HG03045 (cell line): ENCODE results near the gene FTO.
"Not testable (repeated sequence)": the region's sequence is repeated elsewhere in the genome, so short reads cannot be mapped to it uniquely, and the experiment has no call there.

Experiments used
- ATAC-seq: cut with Tn5 transposase; IDR thresholded peaks from one replicate; pipeline ENCODE4 v1.9.1; 2021; ENCODE audit warnings: mild to moderate bottlenecking, moderate library complexity; ENCODE audit not compliant: unreplicated experiment

The FTO gene

GRCh38 chr16:53855056-53855455 lies 151.1 kb downstream of the FTO start:
- no peak for ATAC-seq

GRCh38 chr16:53855511-53855910 lies 151.6 kb downstream of the FTO start:
- no peak for ATAC-seq

- no peak for ATAC-seq
These were observed 156.1 kb downstream of the FTO start for GRCh38 chr16:53859995-53860540.

- no peak for ATAC-seq
These were observed 159.9 kb downstream of the FTO start for GRCh38 chr16:53863861-53864260.

GRCh38 chr16:53864819-53865493 lies 161.0 kb downstream of the FTO start:
- ATAC-seq = no peak

GRCh38 chr16:53865494-53865863 lies 161.5 kb downstream of the FTO start:
- ATAC-seq = no peak

- ATAC-seq = no peak
These were observed 162.6 kb downstream of the FTO start for GRCh38 chr16:53866520-53866919.

GRCh38 chr16:53870831-53871230 lies 166.9 kb downstream of the FTO start:
- no peak for ATAC-seq

- no peak for ATAC-seq
These were observed 168.6 kb downstream of the FTO start for GRCh38 chr16:53872248-53873221.

- no peak for ATAC-seq
These were observed 172.9 kb downstream of the FTO start for GRCh38 chr16:53876811-53877210.

GRCh38 chr16:53878216-53878615 lies 174.3 kb downstream of the FTO start:
- ATAC-seq = no peak

- ATAC-seq = no peak
These were observed 177.4 kb downstream of the FTO start for GRCh38 chr16:53881371-53881770.

- no peak for ATAC-seq
These were observed 178.4 kb downstream of the FTO start for GRCh38 chr16:53882310-53882709.

- no peak for ATAC-seq
These were observed 180.8 kb downstream of the FTO start for GRCh38 chr16:53884748-53885147.

GRCh38 chr16:53886482-53887378 lies 182.8 kb downstream of the FTO start:
- ATAC-seq = no peak

GRCh38 chr16:53888222-53888621 lies 184.3 kb downstream of the FTO start:
- ATAC-seq = no peak

- not testable (repeated sequence) for ATAC-seq
These were observed 186.9 kb downstream of the FTO start for GRCh38 chr16:53890877-53891276.

- ATAC-seq = no peak
These were observed 187.6 kb downstream of the FTO start for GRCh38 chr16:53891409-53892139.

- ATAC-seq = no peak
These were observed 188.2 kb downstream of the FTO start for GRCh38 chr16:53892155-53892554.
